UCSD-AML1 (cell line): ENCODE results near the gene ARHGAP10.

Experiments used
- DNase-seq: peaks from one replicate; lab custom pipeline; 2025; ENCODE audit not compliant: unreplicated experiment; lab: John Stamatoyannopoulos, UW

Gene ARHGAP10

GRCh38 chr4:148118179-148118578 lies 386.3 kb downstream of the ARHGAP10 start:
- no peak for DNase-seq

GRCh38 chr4:148118633-148119032 lies 386.7 kb downstream of the ARHGAP10 start:
- DNase-seq, result no peak

DNA sequence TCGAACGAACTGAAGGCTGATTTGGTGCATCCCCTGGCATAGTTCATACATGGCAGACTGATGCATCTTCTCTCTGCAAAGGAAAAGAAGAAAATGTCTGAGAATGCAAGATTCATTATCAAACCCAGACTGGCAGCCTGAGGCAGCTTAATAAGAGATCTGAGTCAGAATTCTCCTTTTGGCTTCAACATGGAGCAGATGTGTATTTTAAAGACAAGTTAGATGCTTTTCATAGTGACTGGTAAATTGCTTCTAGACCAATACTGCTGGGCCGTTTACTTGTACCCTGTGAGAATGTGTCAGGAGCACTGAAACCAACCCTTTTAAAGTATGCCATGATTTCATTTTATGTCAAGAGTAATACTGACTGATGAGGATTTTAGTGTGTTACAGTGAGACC lies 388.3 kb downstream of the ARHGAP10 start:
- DNase-seq, result no peak
